ENCODE results near the gene JAKMIP1. TPM values are rescaled to one million over a fixed set of nuclear protein-coding genes. Genes with fewer than 3 reads are reported as not detected.

The JAKMIP1 gene
- total RNA-seq, 4 donors from 2014 or later: 0.39 to 4.5 (median 1.9) TPM; not detected in 1

DNA sequence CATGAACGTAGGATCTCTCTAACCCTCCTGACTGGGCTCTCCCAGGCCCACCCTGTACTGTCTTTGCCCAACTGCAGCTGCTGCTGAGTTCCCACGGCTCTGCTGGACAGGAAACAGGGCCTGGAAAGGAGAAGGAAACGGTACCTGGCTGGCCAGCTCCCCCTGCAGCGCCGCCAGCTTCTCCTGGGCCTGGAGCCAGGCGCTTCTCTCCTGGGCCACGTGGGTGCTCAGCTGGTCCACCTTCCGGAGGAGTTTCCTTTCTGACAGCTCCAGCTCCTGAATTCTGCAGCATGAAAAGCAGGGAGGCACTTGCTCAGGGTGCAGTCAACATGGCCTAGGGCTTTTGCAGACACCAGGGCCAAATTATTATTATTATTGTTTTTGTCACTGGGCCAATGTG lies 188.7 kb downstream of the JAKMIP1 start:
- WGBS, 2 donors (ENCODE audit: low coverage in 1 of 2): 0% methylated on average over 1 of the region's 8 CpGs; no CpG with 5 or more reads in 1 of the 2 donors

GRCh38 chr4:6011271-6011671 lies 189.1 kb downstream of the JAKMIP1 start:
- no peak for ATAC-seq
- H3K4me3 ChIP-seq: no peak overlapping the region
- TF ChIP-seq POLR2A (IDR thresholded peaks at IDR 0.05): no peak
- no peak for TF ChIP-seq EP300 (IDR thresholded peaks at IDR 0.05)
- no peak for TF ChIP-seq POLR2AphosphoS5 (IDR thresholded peaks at IDR 0.05)
- no peak for TF ChIP-seq CTCF (IDR thresholded peaks at IDR 0.05)
- no peaks in the 10 kb centered on the region for H3K36me3 ChIP-seq
- H3K27me3 ChIP-seq: peaks cover 69% of the 10 kb centered on the region
- no peaks in the 10 kb centered on the region for H3K9me3 ChIP-seq
- WGBS, 2 donors (ENCODE audit: low coverage in 1 of 2): 39 to 48% methylated on average over 3 to 11 of the region's 12 CpGs
- H3K4me1 ChIP-seq: peaks cover 0 to 7% (median 0%) of the 10 kb centered on the region in 3 donors
- H3K27ac ChIP-seq: no peak overlapping the region

More for the DNA sequence above, 188.7 kb downstream of the JAKMIP1 start:
- peak; percentile 35 for ATAC-seq
- H3K27ac ChIP-seq: no peak overlapping the region
- no peak for TF ChIP-seq EP300 (IDR thresholded peaks at IDR 0.05)
- no peak for TF ChIP-seq CTCF (IDR thresholded peaks at IDR 0.05)
- TF ChIP-seq POLR2A (IDR thresholded peaks at IDR 0.05): no peak
- TF ChIP-seq POLR2AphosphoS5 (IDR thresholded peaks at IDR 0.05): no peak
- peaks cover 65% of the 10 kb centered on the region for H3K27me3 ChIP-seq
- no peak overlapping the region for H3K4me3 ChIP-seq
- no peaks in the 10 kb centered on the region for H3K9me3 ChIP-seq
- H3K4me1 ChIP-seq: peaks cover 0 to 7% (median 0%) of the 10 kb centered on the region in 3 donors
- no peaks in the 10 kb centered on the region for H3K36me3 ChIP-seq

DNA sequence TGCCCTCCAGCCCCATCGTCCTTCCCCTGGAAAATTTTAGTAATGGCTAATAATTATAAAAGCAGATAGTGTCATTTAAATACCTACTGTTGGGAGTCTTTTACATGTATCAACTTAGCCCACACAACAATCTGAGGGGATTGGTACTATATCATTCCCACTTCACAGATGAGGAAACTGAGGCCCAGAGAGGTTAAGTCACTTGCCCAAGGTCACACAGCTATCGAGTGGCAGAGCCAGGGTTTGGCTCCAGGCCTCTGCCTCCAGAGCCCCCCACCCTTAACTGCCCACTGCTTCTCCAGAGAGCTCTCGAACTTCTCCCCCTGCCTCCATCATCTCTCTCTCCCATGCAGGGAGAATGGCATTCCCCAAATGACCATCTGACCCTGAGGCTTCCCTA lies 189.6 kb downstream of the JAKMIP1 start:
- 61 to 83% methylated on average over 1 to 3 of the region's 3 CpGs for WGBS, 2 donors (ENCODE audit: low coverage in 1 of 2)
- no peak overlapping the region for H3K27ac ChIP-seq
- no peak for TF ChIP-seq POLR2A (IDR thresholded peaks at IDR 0.05)
- no peak for TF ChIP-seq POLR2AphosphoS5 (IDR thresholded peaks at IDR 0.05)
- TF ChIP-seq EP300 (IDR thresholded peaks at IDR 0.05): no peak
- no peak for TF ChIP-seq CTCF (IDR thresholded peaks at IDR 0.05)
- no peaks in the 10 kb centered on the region for H3K9me3 ChIP-seq
- peaks cover 0 to 7% (median 0%) of the 10 kb centered on the region in 3 donors for H3K4me1 ChIP-seq
- no peak overlapping the region for H3K4me3 ChIP-seq
- ATAC-seq: no peak
- no peaks in the 10 kb centered on the region for H3K36me3 ChIP-seq
- peaks cover 73% of the 10 kb centered on the region for H3K27me3 ChIP-seq

GRCh38 chr4:6009452-6009851 lies 190.9 kb downstream of the JAKMIP1 start:
- TF ChIP-seq POLR2A (IDR thresholded peaks at IDR 0.05) (no peak), CTCF (IDR thresholded peaks at IDR 0.05) (no peak), EP300 (IDR thresholded peaks at IDR 0.05) (no peak), POLR2AphosphoS5 (IDR thresholded peaks at IDR 0.05) (no peak)
- Histone ChIP-seq H3K36me3 (no peaks in the 10 kb centered on the region), H3K4me1 (peaks cover 0 to 7% (median 0%) of the 10 kb centered on the region in 3 donors), H3K4me3 (no peak overlapping the region), H3K9me3 (no peaks in the 10 kb centered on the region), H3K27ac (no peak overlapping the region), H3K27me3 (peaks cover 71% of the 10 kb centered on the region)
- ATAC-seq: no peak
- WGBS, 2 donors (ENCODE audit: low coverage in 1 of 2): 24 to 45% methylated on average over 5 to 6 of the region's 8 CpGs

DNA sequence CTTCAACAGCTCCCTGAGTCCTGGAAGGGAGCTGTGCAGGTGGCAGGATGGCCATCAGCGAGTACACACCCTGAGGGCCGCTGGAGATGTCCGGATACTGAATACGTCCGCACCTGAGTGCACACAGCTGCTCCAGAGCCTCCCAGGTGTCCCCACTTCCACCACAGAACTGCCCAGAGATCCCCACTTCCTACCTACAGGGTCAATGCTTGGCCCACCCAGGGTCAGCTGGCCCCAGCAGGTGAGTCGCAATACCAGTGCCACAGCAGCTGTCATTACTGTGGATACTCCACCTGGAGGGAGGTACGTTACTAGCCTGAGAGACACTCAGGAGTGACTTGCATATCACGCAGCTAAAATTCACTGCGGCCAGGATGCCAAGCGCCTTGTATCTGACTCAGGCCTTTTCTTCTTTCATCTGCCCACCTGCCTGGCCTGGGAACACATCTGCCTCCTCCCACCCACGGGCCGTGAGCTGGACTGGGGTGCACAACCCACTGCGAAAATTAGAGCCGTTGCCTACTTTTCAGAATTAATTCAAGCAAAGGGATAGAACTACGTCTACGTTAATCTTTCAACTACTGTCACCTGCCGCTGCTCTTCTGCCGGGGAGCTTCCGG lies 191.5 kb downstream of the JAKMIP1 start:
- ATAC-seq: no peak
- Histone ChIP-seq H3K9me3 (no peaks in the 10 kb centered on the region), H3K4me3 (no peak overlapping the region), H3K27me3 (peaks cover 71% of the 10 kb centered on the region), H3K27ac (no peak overlapping the region), H3K4me1 (peaks cover 0 to 7% (median 0%) of the 10 kb centered on the region in 3 donors), H3K36me3 (no peaks in the 10 kb centered on the region)
- TF ChIP-seq POLR2AphosphoS5 (IDR thresholded peaks at IDR 0.05) (no peak), EP300 (IDR thresholded peaks at IDR 0.05) (no peak), CTCF (IDR thresholded peaks at IDR 0.05) (no peak), POLR2A (IDR thresholded peaks at IDR 0.05) (no peak)
- WGBS, 2 donors (ENCODE audit: low coverage in 1 of 2): 53 to 84% methylated on average over 3 to 4 of the region's 19 CpGs
